Breast epithelium (tissue), 3 donors: ENCODE measurements around the gene CDH1.

Experiments
- POLR2A ChIP-seq: fragments of 450-650 bp; IDR thresholded peaks from one replicate; pipeline ENCODE4 v1.6.1; 2016; ENCODE audit warnings: antibody characterized with exemption, mild to moderate bottlenecking, moderate library complexity
- POLR2AphosphoS5 ChIP-seq, 3 donors: sonication (generic); formaldehyde crosslinking; IDR thresholded peaks; one replicate each; pipeline ENCODE4 v1.6.1; 2017; ENCODE audit warnings: antibody characterized with exemption in 3 of 3
- TF ChIP-seq, protein P1 (sequence below), 3 donors: fragments of 450-650 bp; IDR thresholded peaks; one replicate each; pipeline ENCODE4 v1.5.1; 2016 to 2017; ENCODE audit warnings: antibody characterized with exemption in 3 of 3, mild to moderate bottlenecking in 3 of 3, moderate library complexity in 3 of 3

DNA sequence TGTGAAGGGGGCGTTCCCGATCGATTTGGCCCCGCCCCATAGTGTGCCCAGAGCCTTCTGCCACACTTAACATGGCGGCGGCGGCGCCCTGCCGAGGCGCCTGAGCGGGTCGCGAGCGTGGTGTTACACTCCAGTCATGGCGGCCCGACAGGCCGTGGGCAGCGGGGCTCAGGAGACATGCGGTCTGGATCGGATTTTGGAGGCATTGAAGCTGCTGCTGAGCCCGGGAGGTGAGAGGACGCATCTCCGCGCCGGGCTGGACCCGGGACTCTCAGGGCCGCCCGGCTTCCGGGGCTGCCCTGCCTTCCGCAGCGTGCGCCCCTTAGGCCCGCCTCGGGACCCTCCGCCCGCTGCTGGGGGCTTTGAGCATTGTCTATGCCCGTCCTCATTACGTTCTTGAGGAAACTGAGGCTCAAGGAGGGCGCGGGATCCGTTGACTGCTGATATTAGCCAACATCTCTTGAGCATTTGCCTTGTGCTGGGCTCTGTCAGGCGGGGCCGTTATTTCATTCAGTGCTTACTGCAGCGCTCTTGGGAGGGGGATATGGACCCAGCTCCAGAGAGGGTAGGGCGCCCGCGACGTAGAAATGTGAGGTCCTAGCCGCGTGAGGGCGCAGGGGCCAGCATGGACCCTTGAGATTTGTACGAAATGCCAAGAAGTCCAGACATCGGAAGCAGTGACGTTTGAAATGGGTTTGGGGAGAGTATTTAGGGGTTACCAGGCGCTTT is 106.6 kb downstream of the CDH1 start, which contains the start of gene TANGO6:
- peak; percentile 36 for TF ChIP-seq POLR2A
- TF ChIP-seq, protein P1, sequence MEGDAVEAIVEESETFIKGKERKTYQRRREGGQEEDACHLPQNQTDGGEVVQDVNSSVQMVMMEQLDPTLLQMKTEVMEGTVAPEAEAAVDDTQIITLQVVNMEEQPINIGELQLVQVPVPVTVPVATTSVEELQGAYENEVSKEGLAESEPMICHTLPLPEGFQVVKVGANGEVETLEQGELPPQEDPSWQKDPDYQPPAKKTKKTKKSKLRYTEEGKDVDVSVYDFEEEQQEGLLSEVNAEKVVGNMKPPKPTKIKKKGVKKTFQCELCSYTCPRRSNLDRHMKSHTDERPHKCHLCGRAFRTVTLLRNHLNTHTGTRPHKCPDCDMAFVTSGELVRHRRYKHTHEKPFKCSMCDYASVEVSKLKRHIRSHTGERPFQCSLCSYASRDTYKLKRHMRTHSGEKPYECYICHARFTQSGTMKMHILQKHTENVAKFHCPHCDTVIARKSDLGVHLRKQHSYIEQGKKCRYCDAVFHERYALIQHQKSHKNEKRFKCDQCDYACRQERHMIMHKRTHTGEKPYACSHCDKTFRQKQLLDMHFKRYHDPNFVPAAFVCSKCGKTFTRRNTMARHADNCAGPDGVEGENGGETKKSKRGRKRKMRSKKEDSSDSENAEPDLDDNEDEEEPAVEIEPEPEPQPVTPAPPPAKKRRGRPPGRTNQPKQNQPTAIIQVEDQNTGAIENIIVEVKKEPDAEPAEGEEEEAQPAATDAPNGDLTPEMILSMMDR (IDR thresholded peaks at IDR 0.05): peak in 1 of 3 donors; percentile 19
- TF ChIP-seq POLR2AphosphoS5 (IDR thresholded peaks at IDR 0.05): peak; percentile 63 to 78 (median 74)
